ENCODE measurements around the gene PRRC2B.

The PRRC2B gene

DNA sequence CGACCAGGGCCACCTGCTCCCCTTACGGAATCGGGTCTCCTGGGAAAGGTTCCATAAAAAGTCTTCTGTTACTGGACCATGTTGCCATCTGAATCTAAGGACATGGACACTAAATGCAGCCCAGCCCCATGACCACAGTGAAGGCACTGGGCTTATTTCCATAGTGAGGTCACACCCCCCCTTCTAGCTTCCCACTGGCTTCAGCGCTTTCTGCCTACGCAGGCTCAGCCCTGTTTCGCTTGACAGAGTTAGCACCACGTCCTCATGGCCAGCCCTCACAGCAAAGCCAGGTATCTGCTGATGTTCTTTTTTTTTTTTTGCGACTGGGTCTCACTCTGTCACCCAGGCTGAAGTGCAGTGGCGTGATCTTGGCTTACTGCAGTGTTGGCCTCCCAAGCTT lies 123.0 kb downstream of the PRRC2B start:
- H3K9me3 ChIP-seq = peaks cover 22% of the 10 kb centered on the region
- H3K4me1 ChIP-seq (ENCODE audit: control insufficient read depth in 1 of 2, insufficient read depth in 1 of 2, low read depth in 1 of 2, low read length in 1 of 2) = no peaks in the 10 kb centered on the region
- no peak overlapping the region for H3K4me3 ChIP-seq (ENCODE audit: low read depth in 1 of 2, low read length in 1 of 2)
- H3K36me3 ChIP-seq = peaks cover 48% of the 10 kb centered on the region
- TF ChIP-seq, protein P1, sequence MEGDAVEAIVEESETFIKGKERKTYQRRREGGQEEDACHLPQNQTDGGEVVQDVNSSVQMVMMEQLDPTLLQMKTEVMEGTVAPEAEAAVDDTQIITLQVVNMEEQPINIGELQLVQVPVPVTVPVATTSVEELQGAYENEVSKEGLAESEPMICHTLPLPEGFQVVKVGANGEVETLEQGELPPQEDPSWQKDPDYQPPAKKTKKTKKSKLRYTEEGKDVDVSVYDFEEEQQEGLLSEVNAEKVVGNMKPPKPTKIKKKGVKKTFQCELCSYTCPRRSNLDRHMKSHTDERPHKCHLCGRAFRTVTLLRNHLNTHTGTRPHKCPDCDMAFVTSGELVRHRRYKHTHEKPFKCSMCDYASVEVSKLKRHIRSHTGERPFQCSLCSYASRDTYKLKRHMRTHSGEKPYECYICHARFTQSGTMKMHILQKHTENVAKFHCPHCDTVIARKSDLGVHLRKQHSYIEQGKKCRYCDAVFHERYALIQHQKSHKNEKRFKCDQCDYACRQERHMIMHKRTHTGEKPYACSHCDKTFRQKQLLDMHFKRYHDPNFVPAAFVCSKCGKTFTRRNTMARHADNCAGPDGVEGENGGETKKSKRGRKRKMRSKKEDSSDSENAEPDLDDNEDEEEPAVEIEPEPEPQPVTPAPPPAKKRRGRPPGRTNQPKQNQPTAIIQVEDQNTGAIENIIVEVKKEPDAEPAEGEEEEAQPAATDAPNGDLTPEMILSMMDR (IDR thresholded peaks at IDR 0.05) = no peak
- peak overlapping the region; percentile 75 for H3K27ac ChIP-seq
- H3K27me3 ChIP-seq = no peaks in the 10 kb centered on the region

DNA sequence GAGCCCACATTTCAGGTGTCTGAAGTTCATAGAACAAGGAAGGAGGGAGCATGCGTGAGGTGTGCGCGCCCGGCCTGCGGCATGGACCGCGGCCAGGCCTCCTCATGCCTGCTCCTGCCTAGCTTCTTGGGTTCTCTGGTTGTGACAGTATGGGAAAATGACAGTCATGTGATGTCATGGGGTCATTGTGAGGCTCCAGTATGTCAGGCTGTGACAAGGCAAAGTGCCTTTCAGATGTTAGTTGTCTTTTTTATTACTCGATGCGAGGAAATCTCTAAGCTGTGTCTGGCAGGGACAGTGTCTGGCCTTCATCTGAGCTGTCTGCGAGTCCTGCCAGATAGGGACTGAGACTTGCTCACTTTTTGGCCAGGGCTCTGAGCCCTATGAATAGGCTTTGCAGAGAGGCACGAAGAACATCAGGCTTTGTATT lies 123.9 kb downstream of the PRRC2B start:
- H3K4me3 ChIP-seq (ENCODE audit: low read depth in 1 of 2, low read length in 1 of 2) = no peak overlapping the region
- H3K27ac ChIP-seq = peak overlapping the region; percentile 75
- peaks cover 22% of the 10 kb centered on the region for H3K9me3 ChIP-seq
- TF ChIP-seq, protein P1 (IDR thresholded peaks at IDR 0.05) = no peak
- H3K4me1 ChIP-seq (ENCODE audit: control insufficient read depth in 1 of 2, insufficient read depth in 1 of 2, low read depth in 1 of 2, low read length in 1 of 2) = no peaks in the 10 kb centered on the region
- H3K36me3 ChIP-seq = peaks cover 50% of the 10 kb centered on the region
- H3K27me3 ChIP-seq = no peaks in the 10 kb centered on the region

DNA sequence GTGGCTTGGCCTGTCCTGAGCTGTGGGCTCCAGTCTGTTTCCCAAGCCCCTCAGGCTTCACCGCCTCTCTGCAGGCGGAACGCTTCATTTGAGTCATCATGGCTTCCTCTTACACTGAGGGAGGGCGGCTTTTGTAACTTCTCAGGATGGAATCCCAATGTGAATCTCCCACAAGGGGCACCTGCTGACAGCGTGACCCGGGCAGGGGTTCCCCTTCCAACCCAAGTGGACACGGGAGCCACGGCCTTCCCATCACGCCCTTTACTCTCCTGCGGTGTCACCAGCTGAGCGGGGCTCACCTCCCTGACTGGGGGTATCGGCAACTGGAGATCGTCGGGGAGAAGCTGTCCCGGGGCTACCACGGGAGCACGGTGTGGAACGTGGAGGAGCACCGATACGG lies 124.7 kb downstream of the PRRC2B start:
- Histone ChIP-seq H3K4me1 (ENCODE audit: control insufficient read depth in 1 of 2, insufficient read depth in 1 of 2, low read depth in 1 of 2, low read length in 1 of 2) (no peaks in the 10 kb centered on the region), H3K36me3 (peaks cover 52% of the 10 kb centered on the region), H3K27me3 (no peaks in the 10 kb centered on the region), H3K4me3 (ENCODE audit: low read depth in 1 of 2, low read length in 1 of 2) (no peak overlapping the region), H3K9me3 (peaks cover 22% of the 10 kb centered on the region), H3K27ac (no peak overlapping the region)
- TF ChIP-seq, protein P1 (IDR thresholded peaks at IDR 0.05) = no peak

DNA sequence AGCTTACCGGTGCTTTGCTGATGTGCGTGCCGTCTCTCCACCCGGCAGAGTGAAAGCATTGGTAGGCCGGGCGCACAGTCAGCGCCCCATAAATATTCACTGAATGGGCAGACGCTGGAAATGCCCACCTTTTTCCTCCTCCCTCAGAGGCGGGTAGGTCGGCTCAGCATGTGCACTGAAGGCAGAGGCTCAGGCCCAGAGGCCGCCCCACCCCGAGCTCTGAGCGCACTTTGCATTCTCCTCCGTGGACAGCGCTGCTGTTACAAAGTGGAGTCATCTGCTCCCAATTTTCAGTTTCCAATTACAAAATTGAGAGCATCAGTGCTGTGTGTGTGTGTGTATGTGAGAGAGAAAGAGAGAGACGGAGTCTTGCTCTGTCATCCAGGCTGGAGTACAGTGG lies 126.6 kb downstream of the PRRC2B start:
- Histone ChIP-seq H3K9me3 (peaks cover 14% of the 10 kb centered on the region), H3K4me3 (ENCODE audit: low read depth in 1 of 2, low read length in 1 of 2) (no peak overlapping the region), H3K27me3 (no peaks in the 10 kb centered on the region), H3K27ac (no peak overlapping the region), H3K36me3 (peaks cover 71% of the 10 kb centered on the region), H3K4me1 (ENCODE audit: control insufficient read depth in 1 of 2, insufficient read depth in 1 of 2, low read depth in 1 of 2, low read length in 1 of 2) (no peaks in the 10 kb centered on the region)
- TF ChIP-seq, protein P1 (IDR thresholded peaks at IDR 0.05) = no peak

DNA sequence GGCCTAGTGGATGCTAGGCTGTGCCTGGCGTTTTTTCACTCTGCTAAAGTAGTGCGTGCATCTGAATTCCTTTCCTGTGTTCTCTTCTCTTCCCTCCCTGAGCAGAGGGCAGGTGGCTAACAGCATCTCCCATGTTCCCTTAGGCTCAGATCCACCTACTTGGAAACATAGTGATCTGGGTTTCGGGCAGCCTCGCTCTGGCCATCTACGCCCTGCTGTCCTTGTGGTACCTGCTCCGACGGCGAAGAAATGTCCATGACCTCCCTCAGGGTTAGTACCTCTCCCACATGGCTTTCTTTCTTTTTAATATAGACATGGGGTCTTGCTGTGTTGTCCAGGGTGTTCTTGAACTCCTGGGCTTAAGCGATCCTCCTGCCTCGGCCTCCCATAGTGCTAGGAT lies 127.3 kb downstream of the PRRC2B start:
- Histone ChIP-seq H3K36me3 (peaks cover 78% of the 10 kb centered on the region), H3K27me3 (no peaks in the 10 kb centered on the region), H3K9me3 (peaks cover 8% of the 10 kb centered on the region), H3K4me1 (ENCODE audit: control insufficient read depth in 1 of 2, insufficient read depth in 1 of 2, low read depth in 1 of 2, low read length in 1 of 2) (no peaks in the 10 kb centered on the region), H3K4me3 (ENCODE audit: low read depth in 1 of 2, low read length in 1 of 2) (no peak overlapping the region), H3K27ac (no peak overlapping the region)
- TF ChIP-seq, protein P1 (IDR thresholded peaks at IDR 0.05) = no peak

DNA sequence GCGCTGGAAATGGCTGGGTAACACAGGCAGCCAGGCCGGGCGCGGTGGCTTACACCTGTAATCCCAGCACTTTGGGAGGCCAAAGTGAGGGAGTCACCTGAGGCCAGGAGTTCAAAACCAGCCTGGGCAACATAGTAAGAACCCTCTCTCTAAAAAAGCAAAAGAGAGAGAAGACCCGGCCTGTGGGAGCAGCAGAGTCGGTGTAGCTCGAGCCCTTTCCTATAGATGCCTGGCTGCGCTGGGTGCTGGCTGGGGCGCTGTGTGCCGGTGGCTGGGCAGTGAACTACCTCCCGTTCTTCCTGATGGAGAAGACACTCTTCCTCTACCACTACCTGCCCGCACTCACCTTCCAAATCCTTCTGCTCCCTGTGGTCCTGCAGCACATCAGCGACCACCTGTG lies 127.9 kb downstream of the PRRC2B start:
- H3K4me1 ChIP-seq (ENCODE audit: control insufficient read depth in 1 of 2, insufficient read depth in 1 of 2, low read depth in 1 of 2, low read length in 1 of 2) = no peaks in the 10 kb centered on the region
- no peak overlapping the region for H3K27ac ChIP-seq
- H3K27me3 ChIP-seq = no peaks in the 10 kb centered on the region
- TF ChIP-seq, protein P1 (IDR thresholded peaks at IDR 0.05) = no peak
- peaks cover 85% of the 10 kb centered on the region for H3K36me3 ChIP-seq
- peaks cover 2% of the 10 kb centered on the region for H3K9me3 ChIP-seq
- no peak overlapping the region for H3K4me3 ChIP-seq (ENCODE audit: low read depth in 1 of 2, low read length in 1 of 2)

Measured in neutrophil (primary cell).